ENCODE measurements around the gene TPCN2. TPM values are rescaled to one million over a fixed set of nuclear protein-coding genes. Genes with fewer than 3 reads are reported as not detected.

Gene TPCN2
- total RNA-seq, 4 donors from 2014 or later: 27.1 to 36.1 (median 31.3) TPM

DNA sequence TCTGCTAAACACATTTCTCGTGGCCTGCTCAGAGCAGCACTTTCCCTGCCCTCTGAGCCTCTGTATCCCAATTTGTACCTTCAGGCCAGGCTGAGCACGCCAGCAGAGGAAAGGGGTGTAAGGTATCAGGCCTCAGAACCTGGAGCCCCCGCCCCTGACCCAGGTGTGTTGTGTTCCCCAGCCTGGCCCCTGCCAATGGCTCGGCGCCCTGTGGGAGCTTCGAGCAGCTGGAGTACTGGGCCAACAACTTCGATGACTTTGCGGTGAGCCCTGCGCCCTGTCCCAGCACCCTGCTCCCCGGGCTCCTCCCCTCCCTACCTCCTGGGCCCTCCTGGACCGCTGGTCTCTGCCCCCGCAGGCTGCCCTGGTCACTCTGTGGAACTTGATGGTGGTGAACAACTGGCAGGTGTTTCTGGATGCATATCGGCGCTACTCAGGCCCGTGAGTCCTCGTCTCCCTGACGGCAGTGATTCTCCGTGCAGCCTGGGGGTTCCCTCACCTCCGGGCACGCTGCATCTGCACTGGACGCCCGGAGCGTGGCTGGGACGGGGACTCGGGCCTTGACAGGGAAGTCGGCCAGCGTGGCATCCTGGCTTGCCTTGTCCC lies 36.9 kb downstream of the TPCN2 start:
- DNase-seq (ENCODE audit: low spot score in 2 of 2): no peak
- TF ChIP-seq EP300 (IDR thresholded peaks at IDR 0.05): no peak
- no peaks in the 10 kb centered on the region for H3K9me3 ChIP-seq
- WGBS, 2 donors: 86 to 90% methylated on average over 14 to 27 of the region's 27 CpGs
- no peak overlapping the region for H3K4me3 ChIP-seq
- peak overlapping the region in 2 of 4 donors; percentile 68 to 74 for H3K27ac ChIP-seq
- peaks cover 0 to 84% (median 0%) of the 10 kb centered on the region in 3 donors for H3K36me3 ChIP-seq
- H3K4me1 ChIP-seq: peaks cover 0 to 25% (median 0%) of the 10 kb centered on the region in 4 donors
- H3K27me3 ChIP-seq: no peaks in the 10 kb centered on the region

DNA sequence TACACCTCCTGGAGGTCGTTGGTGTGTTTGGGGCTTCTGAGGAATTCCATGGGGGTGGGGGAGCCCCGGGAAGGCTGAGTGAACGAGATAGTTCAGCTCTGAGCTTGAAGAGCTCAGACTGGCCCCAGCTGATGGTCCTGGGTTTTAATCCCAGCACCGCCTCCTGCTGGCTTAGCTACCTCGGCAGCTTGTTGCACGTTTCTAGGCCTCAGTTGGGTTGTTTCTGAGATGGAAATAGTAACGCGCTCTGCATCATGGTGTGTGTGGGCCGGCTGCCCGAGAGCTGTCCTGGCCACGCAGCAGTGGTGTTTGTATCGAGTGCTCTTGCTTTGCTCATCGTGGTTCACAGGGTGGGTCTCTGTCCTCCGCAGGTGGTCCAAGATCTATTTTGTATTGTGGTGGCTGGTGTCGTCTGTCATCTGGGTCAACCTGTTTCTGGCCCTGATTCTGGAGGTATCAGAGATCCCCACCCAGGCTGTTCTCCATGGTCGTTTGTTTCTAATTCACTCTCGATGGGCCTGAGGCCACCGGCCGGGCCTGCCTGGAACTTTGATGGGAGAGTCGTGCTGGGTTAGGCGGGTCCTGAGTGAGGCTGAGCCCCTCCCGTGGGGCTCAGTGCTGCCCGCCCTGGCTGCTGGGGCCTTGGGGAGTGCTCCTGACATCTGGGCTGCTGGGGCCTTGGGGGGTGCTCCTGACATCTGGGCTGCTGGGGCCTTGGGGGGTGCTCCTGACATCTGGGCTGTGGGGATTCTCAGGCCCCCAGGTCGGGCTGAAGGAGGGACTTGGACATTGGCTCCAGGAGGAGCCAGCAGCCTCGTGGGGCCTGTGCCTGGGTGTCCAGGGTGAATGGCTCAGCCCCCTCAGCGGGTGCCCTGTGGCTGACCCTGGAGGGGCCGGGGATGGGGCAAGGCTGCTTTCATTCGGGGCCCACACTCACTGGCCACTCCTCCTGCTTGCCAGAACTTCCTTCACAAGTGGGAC lies 37.7 kb downstream of the TPCN2 start:
- Histone ChIP-seq H3K36me3 (peaks cover 0 to 82% (median 0%) of the 10 kb centered on the region in 3 donors), H3K4me1 (peaks cover 0 to 23% (median 0%) of the 10 kb centered on the region in 4 donors), H3K9me3 (no peaks in the 10 kb centered on the region), H3K27me3 (no peaks in the 10 kb centered on the region), H3K4me3 (no peak overlapping the region), H3K27ac (peak overlapping the region; percentile 27 to 74 (median 49))
- DNase-seq (ENCODE audit: low spot score in 2 of 2): peak in 1 of 2 donors; percentile 29
- TF ChIP-seq EP300 (IDR thresholded peaks at IDR 0.05) (no peak), CTCF (IDR thresholded peaks at IDR 0.05) (no peak), POLR2A (IDR thresholded peaks at IDR 0.05) (no peak)
- WGBS, 2 donors: 55 to 56% methylated on average over 19 to 27 of the region's 28 CpGs

DNA sequence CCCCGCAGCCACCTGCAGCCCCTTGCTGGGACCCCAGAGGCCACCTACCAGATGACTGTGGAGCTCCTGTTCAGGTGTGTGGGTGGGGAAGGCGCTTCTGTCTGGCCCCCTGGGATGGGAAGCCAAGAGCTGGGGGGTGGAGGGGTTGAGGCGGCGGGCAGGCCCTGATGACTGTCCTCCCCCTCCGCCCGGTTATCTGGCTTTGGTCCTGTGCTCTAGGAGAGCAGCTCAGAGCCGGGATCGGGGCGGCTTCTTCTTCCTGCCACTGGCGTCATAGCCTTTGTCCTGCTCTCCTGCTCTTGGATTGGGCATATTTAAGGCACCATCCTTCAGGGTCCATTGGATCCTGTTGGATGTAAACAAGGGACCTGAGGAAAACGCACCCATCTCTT lies 38.4 kb downstream of the TPCN2 start:
- peak overlapping the region; percentile 27 to 74 (median 49) for H3K27ac ChIP-seq
- H3K9me3 ChIP-seq: no peaks in the 10 kb centered on the region
- TF ChIP-seq POLR2A (IDR thresholded peaks at IDR 0.05): no peak
- no peak for TF ChIP-seq CTCF (IDR thresholded peaks at IDR 0.05)
- TF ChIP-seq EP300 (IDR thresholded peaks at IDR 0.05): no peak
- no peak overlapping the region for H3K4me3 ChIP-seq
- peaks cover 0 to 82% (median 0%) of the 10 kb centered on the region in 3 donors for H3K36me3 ChIP-seq
- DNase-seq (ENCODE audit: low spot score in 2 of 2): no peak
- peaks cover 0 to 23% (median 0%) of the 10 kb centered on the region in 4 donors for H3K4me1 ChIP-seq
- no peaks in the 10 kb centered on the region for H3K27me3 ChIP-seq
- WGBS, 2 donors: 56 to 57% methylated on average over 11 of the region's 11 CpGs

GRCh38 chr11:69087811-69088210 lies 39.1 kb downstream of the TPCN2 start:
- no peaks in the 10 kb centered on the region for H3K9me3 ChIP-seq
- H3K36me3 ChIP-seq: peaks cover 0 to 81% (median 0%) of the 10 kb centered on the region in 3 donors
- H3K4me3 ChIP-seq: no peak overlapping the region
- no peaks in the 10 kb centered on the region for H3K27me3 ChIP-seq
- WGBS, 2 donors: 80 to 81% methylated on average over 8 to 14 of the region's 14 CpGs
- TF ChIP-seq CTCF (IDR thresholded peaks at IDR 0.05) (no peak), POLR2A (IDR thresholded peaks at IDR 0.05) (no peak), EP300 (IDR thresholded peaks at IDR 0.05) (no peak)
- peaks cover 0 to 23% (median 0%) of the 10 kb centered on the region in 4 donors for H3K4me1 ChIP-seq
- DNase-seq (ENCODE audit: low spot score in 2 of 2): no peak
- peak overlapping the region in 3 of 4 donors; percentile 27 to 74 (median 68) for H3K27ac ChIP-seq

DNA sequence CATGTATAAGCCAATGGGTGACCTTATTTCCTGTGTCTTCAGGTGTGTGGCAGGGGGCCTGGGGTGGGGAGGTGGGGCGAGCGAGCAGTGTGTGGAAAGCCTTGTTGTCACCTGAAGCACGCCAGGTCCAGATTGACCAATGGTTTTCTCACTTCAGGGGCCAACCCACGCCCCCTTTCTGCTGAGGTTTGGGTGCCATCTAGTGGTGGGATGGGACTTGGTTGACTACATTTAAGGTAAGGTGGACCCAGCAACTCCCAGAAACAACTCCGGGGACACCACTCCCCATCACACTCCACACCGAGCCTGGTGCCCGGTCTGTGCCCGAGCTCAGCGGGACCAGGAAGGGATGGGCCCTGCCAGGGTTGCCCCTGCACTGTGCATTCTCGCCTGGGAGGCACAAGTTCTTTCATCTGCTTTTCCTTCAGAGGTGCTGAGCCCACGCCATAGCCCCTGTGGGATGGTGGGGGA lies 40.0 kb downstream of the TPCN2 start:
- DNase-seq (ENCODE audit: low spot score in 2 of 2): peak; percentile 69 to 91
- TF ChIP-seq CTCF (IDR thresholded peaks at IDR 0.05) (peak; percentile 67 to 84 (median 77)), EP300 (IDR thresholded peaks at IDR 0.05) (no peak), POLR2A (IDR thresholded peaks at IDR 0.05) (no peak)
- no peak overlapping the region for H3K4me3 ChIP-seq
- H3K9me3 ChIP-seq: no peaks in the 10 kb centered on the region
- H3K36me3 ChIP-seq: peaks cover 0 to 81% (median 0%) of the 10 kb centered on the region in 3 donors
- H3K4me1 ChIP-seq: peaks cover 0 to 23% (median 0%) of the 10 kb centered on the region in 4 donors
- WGBS, 2 donors: 28 to 29% methylated on average over 11 of the region's 11 CpGs
- no peaks in the 10 kb centered on the region for H3K27me3 ChIP-seq
- H3K27ac ChIP-seq: peak overlapping the region in 2 of 4 donors; percentile 16 to 74
